ENCODE data around the gene TTN.

DNA sequence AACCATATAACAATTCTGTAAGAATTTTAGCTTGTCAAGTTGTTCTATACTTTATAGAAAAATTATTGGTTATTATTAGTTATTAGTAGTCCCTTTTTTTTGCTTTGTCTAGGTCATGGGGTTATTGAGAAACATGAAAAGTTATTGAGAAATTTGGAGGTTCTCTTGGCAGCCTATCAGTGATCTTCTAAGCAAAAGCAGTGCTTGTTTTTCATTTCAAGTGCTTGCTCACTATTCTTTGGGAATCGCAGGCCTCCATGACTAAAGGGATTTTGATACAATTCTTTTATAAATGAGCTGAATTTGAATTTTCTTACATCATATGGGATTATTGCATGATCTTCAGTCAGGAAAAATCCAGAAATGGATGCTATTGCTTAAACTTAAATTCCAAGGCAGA is 301.1 kb downstream of the TTN start:
- TF ChIP-seq, protein P1, sequence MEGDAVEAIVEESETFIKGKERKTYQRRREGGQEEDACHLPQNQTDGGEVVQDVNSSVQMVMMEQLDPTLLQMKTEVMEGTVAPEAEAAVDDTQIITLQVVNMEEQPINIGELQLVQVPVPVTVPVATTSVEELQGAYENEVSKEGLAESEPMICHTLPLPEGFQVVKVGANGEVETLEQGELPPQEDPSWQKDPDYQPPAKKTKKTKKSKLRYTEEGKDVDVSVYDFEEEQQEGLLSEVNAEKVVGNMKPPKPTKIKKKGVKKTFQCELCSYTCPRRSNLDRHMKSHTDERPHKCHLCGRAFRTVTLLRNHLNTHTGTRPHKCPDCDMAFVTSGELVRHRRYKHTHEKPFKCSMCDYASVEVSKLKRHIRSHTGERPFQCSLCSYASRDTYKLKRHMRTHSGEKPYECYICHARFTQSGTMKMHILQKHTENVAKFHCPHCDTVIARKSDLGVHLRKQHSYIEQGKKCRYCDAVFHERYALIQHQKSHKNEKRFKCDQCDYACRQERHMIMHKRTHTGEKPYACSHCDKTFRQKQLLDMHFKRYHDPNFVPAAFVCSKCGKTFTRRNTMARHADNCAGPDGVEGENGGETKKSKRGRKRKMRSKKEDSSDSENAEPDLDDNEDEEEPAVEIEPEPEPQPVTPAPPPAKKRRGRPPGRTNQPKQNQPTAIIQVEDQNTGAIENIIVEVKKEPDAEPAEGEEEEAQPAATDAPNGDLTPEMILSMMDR (IDR thresholded peaks at IDR 0.05), result no peak
- no peak for TF ChIP-seq POLR2A (IDR thresholded peaks at IDR 0.05)
